ENCODE data around the gene ST6GALNAC5. TPM values are rescaled to one million over a fixed set of nuclear protein-coding genes. Genes with fewer than 3 reads are reported as not detected.
"Not testable (repeated sequence)": the region's sequence is repeated elsewhere in the genome, so short reads cannot be mapped to it uniquely, and the experiment has no call there.

ST6GALNAC5 gene
- total RNA-seq, 2 donors from 2014 or later: 9.1 to 9.4 TPM

DNA sequence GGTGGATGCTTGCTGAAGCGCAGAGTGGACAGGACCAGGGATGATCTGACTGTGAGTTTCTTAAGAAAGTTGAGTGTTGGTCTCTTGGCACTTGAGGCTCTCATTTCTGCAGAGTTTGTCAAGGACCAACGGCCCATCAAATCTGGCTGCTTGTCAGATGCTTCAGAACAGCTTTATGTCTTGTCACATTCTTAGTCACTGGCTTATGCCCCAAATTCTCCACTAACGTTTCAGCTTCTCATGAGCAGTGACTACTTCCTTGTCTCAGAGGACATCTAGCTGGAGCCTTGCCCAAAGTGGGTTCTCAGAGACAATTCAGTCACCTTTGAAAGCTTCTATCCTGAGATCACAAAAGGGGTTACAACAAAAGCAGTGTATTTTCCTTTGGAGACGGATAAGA is 92.3 kb downstream of the ST6GALNAC5 start:
- WGBS, 2 experiments (ENCODE audit: insufficient coverage in 1 of 2, insufficient read length in 1 of 2): 92 to 95% methylated on average over 3 to 4 of the region's 4 CpGs
- Mint-ChIP-seq H3K27ac (no peak overlapping the region), H3K4me3 (no peak overlapping the region), H3K27me3 (ENCODE audit: insufficient read depth) (no peaks in the 10 kb centered on the region), H3K36me3 (ENCODE audit: low read depth) (peaks cover 19% of the 10 kb centered on the region), H3K9me3 (peaks cover 26% of the 10 kb centered on the region), H3K4me1 (peaks cover 17% of the 10 kb centered on the region)
- H3K9me3 ChIP-seq (ENCODE audit: control insufficient read depth, low read length): no peaks in the 10 kb centered on the region
- no peak overlapping the region for H3K4me3 ChIP-seq (ENCODE audit: low read length)
- H3K27me3 ChIP-seq (ENCODE audit: control insufficient read depth, insufficient read depth, low read length, poor library complexity, severe bottlenecking): no peaks in the 10 kb centered on the region
- no peak for TF ChIP-seq CTCF (conservative IDR thresholded peaks at IDR 0.05)
- no peak overlapping the region for H3K9ac ChIP-seq (ENCODE audit: extremely low read depth, low read length, poor library complexity, severe bottlenecking)
- H3K27ac ChIP-seq (ENCODE audit: low read depth, low read length): no peak overlapping the region
- H3K36me3 ChIP-seq (ENCODE audit: control insufficient read depth, insufficient read depth, low read length): no peaks in the 10 kb centered on the region
- DNase-seq: no peak
- no peaks in the 10 kb centered on the region for H3K4me1 ChIP-seq (ENCODE audit: control insufficient read depth, insufficient read depth, low read length)

DNA sequence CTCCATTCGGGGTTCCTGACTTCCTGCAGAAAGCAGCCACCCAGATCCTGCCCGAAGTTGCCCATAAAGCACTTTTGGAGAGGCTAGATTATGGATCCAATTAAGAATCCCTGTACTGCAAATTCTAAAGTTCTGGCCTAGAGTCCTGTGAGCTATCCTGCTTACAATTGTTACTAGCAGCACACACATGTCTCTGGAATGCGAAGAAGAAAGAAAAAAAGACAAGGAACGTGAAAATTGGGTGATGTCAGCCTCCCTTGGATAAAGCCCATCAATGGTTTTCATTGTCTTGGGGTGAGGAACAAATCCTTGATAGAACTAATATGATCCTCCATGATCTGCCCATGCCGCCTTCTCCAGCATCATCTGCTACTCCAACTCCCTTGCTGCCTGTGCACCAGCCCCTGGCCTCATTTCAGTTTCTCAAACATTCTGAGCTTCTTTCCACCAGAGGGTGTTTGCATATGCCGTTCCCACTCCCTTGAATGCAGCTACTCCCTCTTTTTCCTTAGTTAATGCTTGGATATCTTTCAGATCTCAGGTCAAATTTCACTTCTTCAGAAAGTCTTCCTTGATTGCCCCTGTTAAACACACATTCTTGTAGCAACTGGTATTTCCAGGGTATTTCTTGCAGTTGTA is 94.0 kb downstream of the ST6GALNAC5 start:
- no peaks in the 10 kb centered on the region for H3K36me3 ChIP-seq (ENCODE audit: control insufficient read depth, insufficient read depth, low read length)
- peaks cover 41% of the 10 kb centered on the region for H3K9me3 Mint-ChIP-seq
- no peak overlapping the region for H3K9ac ChIP-seq (ENCODE audit: extremely low read depth, low read length, poor library complexity, severe bottlenecking)
- 91% methylated on average over 3 to 6 of the region's 6 CpGs for WGBS, 2 experiments (ENCODE audit: insufficient coverage in 1 of 2, insufficient read length in 1 of 2)
- no peaks in the 10 kb centered on the region for H3K4me1 ChIP-seq (ENCODE audit: control insufficient read depth, insufficient read depth, low read length)
- H3K27me3 Mint-ChIP-seq (ENCODE audit: insufficient read depth): no peaks in the 10 kb centered on the region
- TF ChIP-seq CTCF (conservative IDR thresholded peaks at IDR 0.05): no peak
- H3K27ac Mint-ChIP-seq: no peak overlapping the region
- no peak overlapping the region for H3K4me3 Mint-ChIP-seq
- H3K4me3 ChIP-seq (ENCODE audit: low read length): no peak overlapping the region
- no peaks in the 10 kb centered on the region for H3K9me3 ChIP-seq (ENCODE audit: control insufficient read depth, low read length)
- DNase-seq: no peak
- H3K27ac ChIP-seq (ENCODE audit: low read depth, low read length): no peak overlapping the region
- H3K36me3 Mint-ChIP-seq (ENCODE audit: low read depth): peaks cover 26% of the 10 kb centered on the region
- H3K27me3 ChIP-seq (ENCODE audit: control insufficient read depth, insufficient read depth, low read length, poor library complexity, severe bottlenecking): no peaks in the 10 kb centered on the region
- peaks cover 10% of the 10 kb centered on the region for H3K4me1 Mint-ChIP-seq

- peaks cover 41% of the 10 kb centered on the region for H3K9me3 Mint-ChIP-seq
- Histone ChIP-seq H3K4me3 (ENCODE audit: low read length) (no peak overlapping the region), H3K27me3 (ENCODE audit: control insufficient read depth, insufficient read depth, low read length, poor library complexity, severe bottlenecking) (no peaks in the 10 kb centered on the region), H3K4me1 (ENCODE audit: control insufficient read depth, insufficient read depth, low read length) (no peaks in the 10 kb centered on the region), H3K9ac (ENCODE audit: extremely low read depth, low read length, poor library complexity, severe bottlenecking) (no peak overlapping the region), H3K36me3 (ENCODE audit: control insufficient read depth, insufficient read depth, low read length) (no peaks in the 10 kb centered on the region), H3K27ac (ENCODE audit: low read depth, low read length) (no peak overlapping the region), H3K9me3 (ENCODE audit: control insufficient read depth, low read length) (no peaks in the 10 kb centered on the region)
- peaks cover 26% of the 10 kb centered on the region for H3K36me3 Mint-ChIP-seq (ENCODE audit: low read depth)
- peaks cover 6% of the 10 kb centered on the region for H3K4me1 Mint-ChIP-seq
- no peak overlapping the region for H3K27ac Mint-ChIP-seq
- no peak overlapping the region for H3K4me3 Mint-ChIP-seq
- DNase-seq: no peak
- no peaks in the 10 kb centered on the region for H3K27me3 Mint-ChIP-seq (ENCODE audit: insufficient read depth)
- TF ChIP-seq CTCF (conservative IDR thresholded peaks at IDR 0.05): no peak
Observed at GRCh38 chr1:76961820-76962207, 94.5 kb downstream of the ST6GALNAC5 start.

GRCh38 chr1:76981267-76981666 is 114.0 kb downstream of the ST6GALNAC5 start:
- not testable (repeated sequence) for H3K27me3 Mint-ChIP-seq (ENCODE audit: insufficient read depth); H3K4me1 ChIP-seq (ENCODE audit: control insufficient read depth, insufficient read depth, low read length); H3K9ac ChIP-seq (ENCODE audit: extremely low read depth, low read length, poor library complexity, severe bottlenecking); H3K27ac ChIP-seq (ENCODE audit: low read depth, low read length); H3K4me3 ChIP-seq (ENCODE audit: low read length); H3K4me3 Mint-ChIP-seq; H3K27me3 ChIP-seq (ENCODE audit: control insufficient read depth, insufficient read depth, low read length, poor library complexity, severe bottlenecking); H3K27ac Mint-ChIP-seq; H3K4me1 Mint-ChIP-seq; H3K36me3 ChIP-seq (ENCODE audit: control insufficient read depth, insufficient read depth, low read length)
- H3K9me3 ChIP-seq (ENCODE audit: control insufficient read depth, low read length): peaks cover 14% of the 10 kb centered on the region
- peak; percentile 70 for DNase-seq
- Mint-ChIP-seq H3K36me3 (ENCODE audit: low read depth) (peaks cover 12% of the 10 kb centered on the region), H3K9me3 (peaks cover 51% of the 10 kb centered on the region)
- WGBS, 2 experiments (ENCODE audit: insufficient coverage in 1 of 2, insufficient read length in 1 of 2): 65 to 79% methylated on average over 2 to 3 of the region's 3 CpGs
